CD4-positive, alpha-beta T cell treated with Interleukin-6 at 100 ng/mL for 8 hours (primary cell): ENCODE results near the gene STARD3.

Source experiments
- DNase-seq: peaks from one replicate; pipeline ENCODE4 v3.0.0-alpha.2; 2020; ENCODE audit warnings: mixed read lengths, low spot score

Gene STARD3

DNA sequence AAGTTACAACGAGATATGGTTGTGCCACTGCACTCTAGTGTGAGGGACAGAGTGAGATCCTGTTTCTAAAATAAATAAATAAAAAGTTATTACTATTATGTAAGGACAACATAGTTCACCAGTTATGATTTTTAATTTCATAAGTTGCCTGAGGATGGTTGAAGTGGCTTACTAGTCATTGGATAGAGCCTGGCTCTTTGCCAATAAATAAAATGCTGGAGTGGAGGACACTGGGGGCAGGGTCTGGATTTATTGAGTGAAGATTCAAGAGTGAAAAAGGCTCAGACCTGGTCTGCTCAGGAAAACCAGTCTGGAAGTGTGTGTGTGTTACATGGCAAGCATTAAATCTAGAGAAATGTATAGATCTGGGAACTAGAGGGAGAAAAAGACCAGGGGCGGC lies 2.1 kb downstream of the STARD3 start:
- DNase-seq = no peak

GRCh38 chr17:39639566-39640458 lies 2.9 kb downstream of the STARD3 start:
- DNase-seq = no peak

DNA sequence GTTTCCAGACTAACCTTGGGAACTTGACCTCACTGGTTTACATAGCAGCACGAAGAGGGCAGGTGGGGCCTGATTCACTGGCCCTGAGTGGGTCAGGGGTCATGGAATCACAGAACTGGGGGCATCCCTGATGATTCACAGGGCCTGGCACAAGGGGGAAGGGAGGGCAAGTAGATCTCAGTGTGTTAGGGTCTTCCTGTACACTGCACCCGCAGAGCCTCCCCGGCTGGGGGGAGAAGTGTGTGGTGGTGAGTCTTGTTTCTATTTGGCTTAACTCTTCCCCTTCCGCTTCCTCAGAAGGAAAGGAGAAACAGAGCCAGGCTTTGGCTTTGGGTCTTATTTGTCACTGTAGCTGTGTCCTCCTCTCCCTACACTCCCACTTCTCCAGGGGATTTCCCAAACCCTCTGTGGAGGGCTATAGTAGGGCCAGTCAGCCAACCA lies 3.7 kb downstream of the STARD3 start:
- DNase-seq = no peak

GRCh38 chr17:39641097-39641496 lies 4.2 kb downstream of the STARD3 start:
- DNase-seq = no peak

DNA sequence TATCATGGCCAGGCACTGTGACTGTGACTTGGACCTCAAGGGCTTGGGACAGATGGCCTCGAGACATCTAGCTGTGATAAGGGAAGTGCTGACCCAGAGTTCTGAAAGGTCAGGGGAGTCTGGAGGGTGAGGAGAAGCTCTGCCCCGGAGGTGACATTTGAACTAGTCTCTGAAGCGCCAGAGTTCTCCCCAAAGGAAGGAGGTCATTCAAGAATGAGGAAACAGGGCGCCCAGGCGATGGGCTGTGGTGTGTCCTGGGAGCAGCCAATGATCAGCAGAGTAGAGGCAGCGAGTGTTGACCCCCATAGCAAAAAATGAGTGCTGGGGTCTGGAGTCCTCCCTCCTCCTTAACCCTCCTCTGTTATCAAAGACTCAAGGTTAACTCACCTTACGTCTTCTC lies 4.9 kb downstream of the STARD3 start:
- no peak for DNase-seq

DNA sequence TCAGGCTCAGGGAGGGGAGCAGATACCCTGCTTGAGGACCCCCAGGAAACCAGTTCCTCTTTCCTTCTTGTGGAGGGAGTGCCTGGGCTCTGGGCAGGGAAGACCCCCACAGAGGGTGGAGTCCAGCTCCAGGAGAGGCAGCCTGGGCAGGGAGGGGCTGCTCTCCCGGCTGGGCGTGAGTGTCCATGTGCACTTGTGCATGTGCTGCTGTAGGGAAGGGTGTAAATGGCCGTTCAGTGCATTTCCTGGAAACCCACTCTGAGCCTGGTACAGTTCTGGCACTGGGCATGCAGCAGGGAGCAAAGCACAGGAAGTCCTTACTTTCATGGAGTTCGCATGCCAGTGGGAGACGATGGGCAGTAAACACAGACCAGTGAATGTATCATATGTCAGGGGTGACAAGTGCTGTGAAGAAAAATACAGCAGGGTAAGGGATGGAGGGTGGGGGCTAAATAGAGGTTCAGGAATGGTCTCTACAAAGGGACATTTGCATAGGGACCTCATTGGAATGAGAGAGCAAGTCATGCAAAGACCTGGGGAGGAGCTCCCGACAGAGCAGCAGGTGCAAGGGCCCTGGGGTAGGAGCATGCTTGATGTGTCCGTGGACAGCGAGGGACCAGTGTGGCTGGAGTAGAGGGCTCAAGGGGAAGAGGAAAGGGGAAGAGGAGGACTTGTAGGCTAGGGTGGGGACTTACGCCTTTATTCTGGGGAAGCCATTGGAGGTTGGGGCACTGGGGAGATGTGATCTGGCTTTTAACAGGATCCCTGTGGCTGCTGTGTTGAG lies 5.5 kb downstream of the STARD3 start:
- DNase-seq = no peak

DNA sequence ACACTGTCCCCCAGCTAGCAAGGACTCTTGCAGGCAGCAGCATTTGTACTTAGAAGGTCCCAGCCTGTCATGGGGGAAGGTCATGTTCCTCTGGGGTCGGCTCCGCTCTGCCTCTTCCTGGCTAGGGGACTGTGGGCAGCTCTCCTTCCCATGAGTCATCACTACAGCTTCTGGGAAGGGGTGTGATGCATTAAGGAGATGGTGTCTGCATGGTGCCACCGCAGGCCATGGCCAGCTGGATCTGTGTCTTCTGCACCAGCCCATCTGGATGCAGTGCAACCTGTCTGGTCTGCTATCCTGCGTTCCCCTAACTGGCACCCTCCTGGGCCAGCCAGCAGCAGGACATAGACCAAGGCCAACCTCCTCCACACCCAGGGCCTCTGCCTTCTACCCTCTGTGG lies 6.3 kb downstream of the STARD3 start:
- DNase-seq = no peak

GRCh38 chr17:39647256-39647655 lies 10.3 kb downstream of the STARD3 start:
- no peak for DNase-seq

DNA sequence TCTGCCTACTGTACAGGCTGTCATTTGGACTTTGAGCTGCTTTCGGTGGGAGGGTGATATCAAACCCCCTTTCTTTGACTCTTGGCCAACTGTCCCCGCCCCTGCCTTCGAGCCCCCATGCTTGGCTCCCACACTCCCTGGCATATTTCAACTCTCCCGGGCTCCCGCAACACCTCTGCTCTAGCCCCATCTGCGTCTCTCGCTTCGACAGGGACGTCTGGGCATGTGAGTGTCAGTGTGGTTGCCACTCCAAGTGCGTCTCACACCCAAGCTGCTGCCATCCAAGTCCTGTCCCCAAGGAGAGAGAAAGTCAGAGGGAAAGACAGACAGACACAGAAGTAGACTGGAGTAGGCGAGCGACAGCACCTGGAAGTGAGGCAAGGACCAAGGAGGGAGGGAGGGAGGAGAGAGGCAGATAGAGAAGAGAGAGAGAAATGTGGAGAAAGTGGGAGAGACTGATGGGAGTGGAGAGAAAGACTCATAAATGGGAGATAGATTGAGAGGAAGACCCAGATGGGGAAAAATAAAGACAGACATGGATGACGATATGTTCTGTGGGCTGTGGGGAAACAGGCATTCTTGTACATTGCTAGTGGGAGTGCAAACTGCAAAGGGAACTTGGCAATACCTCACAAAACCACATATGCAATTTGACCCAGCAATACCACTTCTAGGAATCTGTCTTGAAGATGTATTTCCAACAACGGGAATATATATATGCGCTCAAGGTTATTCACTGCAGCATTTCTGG lies 11.8 kb downstream of the STARD3 start:
- DNase-seq = no peak

- DNase-seq = no peak
These were observed 13.2 kb downstream of the STARD3 start for GRCh38 chr17:39650121-39650579.

GRCh38 chr17:39651923-39652586 lies 15.1 kb downstream of the STARD3 start:
- no peak for DNase-seq

DNA sequence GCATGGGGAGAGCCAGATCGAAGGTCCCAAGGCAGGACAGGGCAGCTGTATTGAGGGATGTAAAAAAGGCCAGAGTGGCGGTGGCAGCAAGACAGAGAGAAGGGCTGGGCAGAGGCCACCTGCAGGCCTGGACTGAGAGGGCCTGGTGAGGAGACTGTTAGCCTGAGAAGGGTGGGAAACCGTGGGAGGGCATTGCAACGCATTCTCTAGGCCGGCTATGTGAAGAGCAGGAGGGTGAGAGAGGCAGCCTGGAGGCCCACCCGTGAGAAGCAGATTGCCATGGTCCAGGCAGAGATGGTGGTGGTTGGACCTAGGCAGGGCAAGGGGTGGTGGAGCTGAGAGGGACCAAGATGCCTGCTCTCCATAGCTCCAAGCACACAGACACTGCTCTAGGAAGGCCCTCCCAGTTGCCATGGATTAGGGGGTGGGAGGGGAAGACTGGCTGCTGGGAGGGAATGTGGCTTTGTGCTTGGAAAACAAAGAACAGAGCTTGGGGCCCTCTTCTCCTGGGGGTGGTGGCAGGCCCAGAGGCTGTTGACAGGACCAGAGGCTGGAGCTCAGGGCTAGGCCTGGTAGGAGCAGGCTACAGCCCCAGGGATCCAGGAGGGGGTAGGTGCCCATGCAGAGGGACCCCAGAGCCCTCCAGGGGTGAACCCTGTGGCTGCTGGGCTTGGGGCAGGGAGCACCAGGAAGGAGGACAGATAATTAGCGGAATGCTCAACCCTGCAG lies 15.8 kb downstream of the STARD3 start:
- DNase-seq = no peak

GRCh38 chr17:39653316-39653661 lies 16.3 kb downstream of the STARD3 start:
- no peak for DNase-seq

- peak; percentile 73 for DNase-seq
These were observed 16.9 kb downstream of the STARD3 start for GRCh38 chr17:39653662-39654331.

GRCh38 chr17:39655105-39655504 lies 18.2 kb downstream of the STARD3 start:
- no peak for DNase-seq

DNA sequence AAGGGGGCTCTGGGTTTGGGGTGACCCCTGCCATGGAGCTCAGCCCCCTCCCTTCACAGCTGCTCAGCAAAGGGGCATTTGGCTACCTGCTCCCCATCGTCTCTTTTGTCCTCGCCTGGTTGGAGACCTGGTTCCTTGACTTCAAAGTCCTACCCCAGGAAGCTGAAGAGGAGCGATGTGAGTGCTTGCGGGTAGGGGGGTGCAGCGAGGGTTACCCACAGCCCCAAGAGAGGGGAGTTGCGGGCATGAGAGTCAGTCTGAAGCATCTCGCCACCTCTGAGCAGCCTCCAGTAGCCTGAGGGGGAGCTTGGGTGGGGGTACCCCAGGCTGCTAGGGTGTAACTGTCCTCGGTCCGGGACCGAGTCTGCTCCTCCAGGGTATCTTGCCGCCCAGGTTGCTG lies 21.4 kb downstream of the STARD3 start:
- no peak for DNase-seq

DNA sequence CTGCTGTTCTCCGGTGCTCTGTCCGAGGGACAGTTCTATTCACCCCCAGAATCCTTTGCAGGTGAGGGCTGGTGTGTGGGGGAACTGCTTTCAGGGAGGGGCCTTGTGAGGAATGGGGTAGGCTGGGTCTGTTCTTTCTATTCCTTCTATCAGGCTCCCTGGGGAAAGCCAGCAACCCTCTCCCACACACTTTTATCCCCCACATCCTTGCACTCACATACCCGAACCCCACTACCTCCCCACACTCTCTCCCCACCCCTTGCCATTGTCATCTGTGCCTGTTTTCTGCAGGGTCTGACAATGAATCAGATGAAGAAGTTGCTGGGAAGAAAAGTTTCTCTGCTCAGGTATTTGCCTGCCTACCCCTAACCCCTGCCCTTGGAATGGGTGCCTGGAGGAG lies 21.8 kb downstream of the STARD3 start:
- DNase-seq = no peak

DNA sequence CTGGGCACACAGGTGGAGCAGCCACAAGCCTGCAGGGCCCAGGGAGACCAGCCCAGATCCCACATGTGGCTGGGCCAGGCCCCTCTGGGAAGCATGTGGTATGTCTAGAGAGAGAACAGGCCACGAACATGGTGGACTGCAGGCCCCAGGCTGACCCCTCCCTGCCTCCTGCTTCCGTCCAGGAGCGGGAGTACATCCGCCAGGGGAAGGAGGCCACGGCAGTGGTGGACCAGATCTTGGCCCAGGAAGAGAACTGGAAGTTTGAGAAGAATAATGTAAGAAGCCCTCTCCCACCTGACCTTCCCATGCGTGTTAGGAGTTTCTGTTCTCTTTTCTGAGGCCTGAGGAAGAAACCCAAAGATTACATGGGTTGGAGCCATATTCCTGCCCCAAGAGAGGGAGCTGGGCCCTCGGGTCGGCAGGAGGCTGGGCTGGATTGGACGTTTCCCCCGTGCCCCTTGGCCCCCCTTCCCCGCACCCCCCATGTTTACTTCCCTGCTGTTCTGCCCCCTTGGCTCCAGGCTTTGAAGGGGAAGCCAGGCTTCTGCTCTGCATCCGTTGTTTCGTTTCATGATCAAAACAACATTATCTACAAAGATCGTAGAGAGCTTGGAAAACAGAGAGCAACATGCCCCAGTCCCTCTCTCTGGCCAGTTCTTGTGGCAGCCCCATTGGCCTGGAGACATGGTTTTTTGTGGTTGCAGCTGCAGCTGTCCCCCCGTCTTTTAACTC lies 22.5 kb downstream of the STARD3 start:
- DNase-seq = peak; percentile 17

DNA sequence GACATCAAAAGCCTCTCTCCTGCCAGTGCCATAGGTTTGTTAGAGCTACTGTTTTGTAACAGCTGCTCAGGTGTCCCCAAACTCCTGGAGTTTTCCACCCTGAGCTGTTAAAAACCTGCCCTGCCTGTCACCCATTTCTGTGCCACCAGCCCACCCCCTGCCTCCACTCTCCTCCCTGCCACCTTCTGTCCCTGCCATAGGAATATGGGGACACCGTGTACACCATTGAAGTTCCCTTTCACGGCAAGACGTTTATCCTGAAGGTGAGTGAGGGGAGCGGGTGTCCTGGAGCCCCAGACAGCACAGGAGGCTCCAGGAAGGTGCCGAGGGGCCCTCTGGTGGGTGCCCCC lies 23.0 kb downstream of the STARD3 start:
- DNase-seq = no peak
